Endothelial cell of umbilical vein (primary cell): Measurements from ENCODE around the gene OR3A2.

ENCODE experiments used
- EZH2 ChIP-seq: IDR thresholded peaks from 2 replicates; pipeline ENCODE4 v1.6.1; 2012; ENCODE audit warnings: borderline replicate concordance, low read depth, mild to moderate bottlenecking, moderate library complexity, low read length, inconsistent platforms; ENCODE audit not compliant: severe bottlenecking
- MYC ChIP-seq: IDR thresholded peaks from one replicate; pipeline ENCODE4 v1.6.1; 2011; ENCODE audit warnings: mild to moderate bottlenecking, low read depth, low read length
- POLR2A ChIP-seq: IDR thresholded peaks from 2 replicates; pipeline ENCODE4 v1.6.1; 2012; ENCODE audit warnings: low read depth, mild to moderate bottlenecking, control low read depth, low read length
- TF ChIP-seq, protein P1 (sequence below), 2 donors: IDR thresholded peaks; 1 replicate in 1 of 2; 2 replicates in 1 of 2; pipeline ENCODE4 v1.5.1; 2011; ENCODE audit warnings: low read length in 2 of 2, mild to moderate bottlenecking in 2 of 2, moderate library complexity in 2 of 2, control low read depth in 1 of 2, inconsistent platforms in 1 of 2, low read depth in 1 of 2; ENCODE audit not compliant: insufficient read depth in 1 of 2; ENCODE audit errors: extremely low read depth in 1 of 2
- TF ChIP-seq, protein P2 (sequence below): IDR thresholded peaks from 2 replicates; pipeline ENCODE4 v1.6.1; 2011; ENCODE audit not compliant: insufficient read depth, insufficient read length

DNA sequence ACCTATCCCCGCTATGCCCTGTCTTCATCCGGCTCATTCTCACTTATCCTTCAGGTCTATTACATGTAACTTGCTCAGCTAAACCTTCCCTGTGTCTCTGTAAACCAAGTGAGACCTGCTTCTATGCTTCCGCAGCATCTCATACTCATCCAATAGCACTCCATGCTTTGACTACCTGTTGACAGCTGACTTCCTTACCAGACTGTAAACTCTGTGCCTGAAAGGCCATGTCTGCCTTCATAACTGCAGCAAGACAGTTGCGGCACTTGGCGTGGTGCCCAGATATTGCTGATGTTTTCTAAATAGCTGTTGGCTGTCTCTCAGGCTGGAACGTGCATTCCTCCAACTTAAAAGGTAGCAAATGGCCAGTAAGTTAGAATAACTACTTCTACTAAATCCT lies 13.9 kb upstream of the OR3A2 start:
- TF ChIP-seq, protein P1, sequence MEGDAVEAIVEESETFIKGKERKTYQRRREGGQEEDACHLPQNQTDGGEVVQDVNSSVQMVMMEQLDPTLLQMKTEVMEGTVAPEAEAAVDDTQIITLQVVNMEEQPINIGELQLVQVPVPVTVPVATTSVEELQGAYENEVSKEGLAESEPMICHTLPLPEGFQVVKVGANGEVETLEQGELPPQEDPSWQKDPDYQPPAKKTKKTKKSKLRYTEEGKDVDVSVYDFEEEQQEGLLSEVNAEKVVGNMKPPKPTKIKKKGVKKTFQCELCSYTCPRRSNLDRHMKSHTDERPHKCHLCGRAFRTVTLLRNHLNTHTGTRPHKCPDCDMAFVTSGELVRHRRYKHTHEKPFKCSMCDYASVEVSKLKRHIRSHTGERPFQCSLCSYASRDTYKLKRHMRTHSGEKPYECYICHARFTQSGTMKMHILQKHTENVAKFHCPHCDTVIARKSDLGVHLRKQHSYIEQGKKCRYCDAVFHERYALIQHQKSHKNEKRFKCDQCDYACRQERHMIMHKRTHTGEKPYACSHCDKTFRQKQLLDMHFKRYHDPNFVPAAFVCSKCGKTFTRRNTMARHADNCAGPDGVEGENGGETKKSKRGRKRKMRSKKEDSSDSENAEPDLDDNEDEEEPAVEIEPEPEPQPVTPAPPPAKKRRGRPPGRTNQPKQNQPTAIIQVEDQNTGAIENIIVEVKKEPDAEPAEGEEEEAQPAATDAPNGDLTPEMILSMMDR (IDR thresholded peaks at IDR 0.05; ENCODE audit: extremely low read depth in 1 of 2, insufficient read depth in 1 of 2, low read depth in 1 of 2, low read length in 2 of 2): no peak
- TF ChIP-seq MYC (no peak), POLR2A (no peak), EZH2 (no peak)
- TF ChIP-seq, protein P2, sequence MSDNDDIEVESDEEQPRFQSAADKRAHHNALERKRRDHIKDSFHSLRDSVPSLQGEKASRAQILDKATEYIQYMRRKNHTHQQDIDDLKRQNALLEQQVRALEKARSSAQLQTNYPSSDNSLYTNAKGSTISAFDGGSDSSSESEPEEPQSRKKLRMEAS: no peak
